Uterus (tissue), 2 donors: ENCODE measurements around the gene C1QC.

ENCODE experiments used
- POLR2A ChIP-seq, 2 donors: fragments of 450-650 bp; IDR thresholded peaks; one replicate each; pipeline ENCODE4 v1.6.1; 2016; ENCODE audit warnings: antibody characterized with exemption in 2 of 2, mild to moderate bottlenecking in 1 of 2, moderate library complexity in 1 of 2
- TF ChIP-seq, protein P1 (sequence below), 4 experiments: fragments of 200-600 bp in 2 of 4; fragments of 450-650 bp in 2 of 4; sonication (generic) in 2 of 4; IDR thresholded peaks; one replicate each; pipeline ENCODE4 v1.5.1; 2016 to 2019; ENCODE audit warnings: antibody characterized with exemption in 4 of 4, mild to moderate bottlenecking in 2 of 4, moderate library complexity in 1 of 4

DNA sequence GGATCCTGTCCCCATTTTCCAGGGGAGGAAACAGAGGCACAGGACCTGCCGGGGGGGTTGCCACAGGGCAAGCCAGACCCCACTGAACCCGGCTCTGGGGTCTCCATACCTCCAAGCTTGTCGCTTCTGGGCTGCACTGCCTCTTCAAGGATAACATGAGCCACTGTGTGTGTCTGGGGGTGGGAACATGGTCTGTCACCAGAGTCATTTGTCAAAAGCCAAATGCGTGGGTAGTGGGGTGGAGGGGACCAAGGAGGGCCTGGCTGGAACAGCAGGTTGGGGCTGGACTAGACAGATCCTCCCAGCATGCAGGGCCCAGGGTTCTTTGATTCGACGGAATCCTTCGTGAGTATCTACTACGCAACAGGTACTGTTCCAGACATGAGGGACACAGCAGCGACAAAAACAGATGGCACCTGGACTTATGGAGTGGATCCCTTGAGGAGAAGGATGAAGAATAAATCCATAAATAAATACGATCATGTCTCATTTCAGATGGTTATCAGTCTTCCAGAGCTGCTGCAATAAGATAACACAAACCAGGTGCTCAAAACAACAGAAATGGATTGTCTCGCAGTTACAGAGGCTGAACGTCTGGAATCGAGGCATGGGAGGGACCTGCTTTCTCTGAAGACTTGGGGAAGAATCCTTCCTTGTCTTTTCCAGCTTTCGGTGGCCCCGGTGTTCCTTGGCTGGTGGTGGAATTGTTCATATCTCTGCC is 38.3 kb downstream of the C1QC start:
- TF ChIP-seq, protein P1, sequence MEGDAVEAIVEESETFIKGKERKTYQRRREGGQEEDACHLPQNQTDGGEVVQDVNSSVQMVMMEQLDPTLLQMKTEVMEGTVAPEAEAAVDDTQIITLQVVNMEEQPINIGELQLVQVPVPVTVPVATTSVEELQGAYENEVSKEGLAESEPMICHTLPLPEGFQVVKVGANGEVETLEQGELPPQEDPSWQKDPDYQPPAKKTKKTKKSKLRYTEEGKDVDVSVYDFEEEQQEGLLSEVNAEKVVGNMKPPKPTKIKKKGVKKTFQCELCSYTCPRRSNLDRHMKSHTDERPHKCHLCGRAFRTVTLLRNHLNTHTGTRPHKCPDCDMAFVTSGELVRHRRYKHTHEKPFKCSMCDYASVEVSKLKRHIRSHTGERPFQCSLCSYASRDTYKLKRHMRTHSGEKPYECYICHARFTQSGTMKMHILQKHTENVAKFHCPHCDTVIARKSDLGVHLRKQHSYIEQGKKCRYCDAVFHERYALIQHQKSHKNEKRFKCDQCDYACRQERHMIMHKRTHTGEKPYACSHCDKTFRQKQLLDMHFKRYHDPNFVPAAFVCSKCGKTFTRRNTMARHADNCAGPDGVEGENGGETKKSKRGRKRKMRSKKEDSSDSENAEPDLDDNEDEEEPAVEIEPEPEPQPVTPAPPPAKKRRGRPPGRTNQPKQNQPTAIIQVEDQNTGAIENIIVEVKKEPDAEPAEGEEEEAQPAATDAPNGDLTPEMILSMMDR (IDR thresholded peaks at IDR 0.05), result no peak
- no peak for TF ChIP-seq POLR2A (IDR thresholded peaks at IDR 0.05)
